ENCODE results near the gene ST8SIA1.

GRCh38 chr12:22242726-22243125 lies 91.8 kb downstream of the ST8SIA1 start:
- no peak for TF ChIP-seq POLR2A (IDR thresholded peaks at IDR 0.05; ENCODE audit: low read depth, low read length)
- no peak for TF ChIP-seq CTCF (conservative IDR thresholded peaks at IDR 0.05; ENCODE audit: low read depth, low read length)
